GM18526 (cell line): Measurements from ENCODE around the gene STC2.

Experiments
- POLR2A ChIP-seq: IDR thresholded peaks from 3 replicates; pipeline ENCODE4 v1.6.1; 2011; ENCODE audit not compliant: insufficient read length; ENCODE audit errors: extremely low read depth

STC2 gene

GRCh38 chr5:173331956-173332479 lies 3.8 kb upstream of the STC2 start:
- no peak for TF ChIP-seq POLR2A

GRCh38 chr5:173331287-173331686 lies 3.1 kb upstream of the STC2 start:
- no peak for TF ChIP-seq POLR2A

GRCh38 chr5:173330338-173331206 lies 2.4 kb upstream of the STC2 start:
- no peak for TF ChIP-seq POLR2A

- TF ChIP-seq POLR2A, result peak; percentile 50
Observed at GRCh38 chr5:173329491-173330337, 1.5 kb upstream of the STC2 start.

GRCh38 chr5:173328844-173329490 lies 753 bp upstream of the STC2 start:
- TF ChIP-seq POLR2A, result no peak

GRCh38 chr5:173327084-173327947 lies 898 bp downstream of the STC2 start:
- no peak for TF ChIP-seq POLR2A

GRCh38 chr5:173326501-173326960 lies 1.7 kb downstream of the STC2 start:
- TF ChIP-seq POLR2A, result no peak

GRCh38 chr5:173325091-173325698 lies 3.0 kb downstream of the STC2 start:
- no peak for TF ChIP-seq POLR2A

- TF ChIP-seq POLR2A, result no peak
Observed at GRCh38 chr5:173324115-173325001, 3.9 kb downstream of the STC2 start.

GRCh38 chr5:173323799-173324114 lies 4.5 kb downstream of the STC2 start:
- no peak for TF ChIP-seq POLR2A

- TF ChIP-seq POLR2A, result no peak
Observed at GRCh38 chr5:173323106-173323798, 5.0 kb downstream of the STC2 start.

GRCh38 chr5:173321886-173322285 lies 6.3 kb downstream of the STC2 start:
- no peak for TF ChIP-seq POLR2A
